Endothelial cell of hepatic sinusoid (primary cell): ENCODE results near the gene TSR1.

Experiments
- in situ Hi-C: cut with HindIII; loops from 2 replicates; pipeline ENCODE4 v1.10.0; 2017; ENCODE audit warnings: low sequenced_read_pairs

TSR1 gene

DNA sequence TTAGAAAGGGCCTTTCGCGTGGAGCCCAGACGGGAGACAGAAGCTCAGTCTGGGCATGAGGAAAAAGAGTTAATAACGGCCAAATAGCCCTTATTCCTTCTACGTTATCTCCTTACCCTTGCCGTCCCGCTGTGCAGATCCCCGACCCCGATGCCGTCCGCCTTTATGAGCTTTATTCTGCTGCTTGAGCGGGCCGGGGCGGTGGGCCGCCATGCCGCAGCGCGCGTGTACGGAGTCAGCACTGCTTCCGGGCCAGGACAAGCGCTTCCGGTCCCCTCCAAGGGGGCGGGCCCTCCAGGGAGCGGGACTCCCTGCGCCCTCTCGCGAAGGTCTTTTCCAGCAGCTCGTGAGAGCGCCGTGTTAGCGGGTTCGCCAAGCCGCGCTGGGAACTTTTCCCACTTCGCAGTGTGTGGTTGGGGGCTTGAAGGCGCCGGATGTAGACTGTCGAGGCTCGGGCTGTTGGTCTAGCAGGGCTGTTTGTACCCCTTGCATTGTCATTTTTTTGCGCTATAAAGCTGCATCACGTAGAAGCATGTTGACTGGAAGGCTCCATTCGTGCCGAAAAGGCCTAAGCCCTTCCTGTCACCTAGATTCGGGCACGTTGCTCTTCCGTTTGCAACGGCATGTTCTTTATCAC is at the start of gene TSR1:
Gene TSR1, minus strand, starts transcription at position 243 of the 637 bp plus-strand sequence. Its CDS starts 30 bp downstream, at position 213.
- in situ Hi-C loops = no loop called here

DNA sequence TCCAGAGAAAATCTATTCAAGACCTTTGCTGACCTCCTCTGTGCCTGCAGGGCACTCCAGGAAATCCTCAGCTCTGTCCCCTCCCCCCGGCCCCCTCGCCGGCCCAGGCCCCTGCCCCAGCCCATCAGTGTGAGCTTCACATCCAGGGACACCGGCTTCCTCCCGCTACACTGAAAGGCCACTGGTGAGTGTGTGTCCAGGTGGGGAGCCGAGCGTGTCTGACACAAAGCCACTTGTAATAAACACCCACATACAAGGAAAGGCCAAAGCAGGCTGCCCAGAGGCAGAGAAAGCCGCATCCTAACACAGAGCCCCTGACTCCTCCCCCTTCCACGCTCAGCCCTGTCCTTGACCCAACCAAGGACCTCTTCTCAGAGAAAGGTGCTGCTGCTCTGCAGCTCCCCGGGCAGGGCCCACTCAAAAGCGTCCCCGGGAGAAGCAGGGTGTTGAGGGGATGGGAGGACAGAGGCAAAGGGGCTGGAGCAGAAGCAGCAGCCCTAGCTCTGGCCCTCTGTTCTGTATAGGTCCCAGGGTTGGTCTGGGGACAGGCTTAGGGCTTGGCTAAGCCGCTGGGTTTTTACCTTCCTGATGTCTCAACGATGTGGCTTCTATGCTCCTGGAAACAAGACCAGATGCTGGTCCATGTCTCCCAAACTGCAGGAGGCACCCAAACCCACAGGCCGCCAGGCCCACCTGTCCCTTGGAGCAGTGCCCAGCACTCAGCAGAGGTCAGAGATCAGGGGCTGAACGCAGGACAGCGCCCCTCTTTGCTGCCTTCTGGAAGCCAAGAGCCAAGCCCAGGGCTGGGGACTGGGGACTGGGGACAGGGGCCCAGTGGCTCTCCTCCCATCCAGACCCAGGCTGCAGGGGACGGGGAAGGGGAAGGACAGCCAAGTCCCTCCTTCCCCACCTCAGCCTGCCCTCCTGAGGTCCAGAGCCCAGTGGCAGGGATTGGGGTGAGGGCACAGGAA is 49.3 kb upstream of the TSR1 start:
- in situ Hi-C loops = no loop called here

DNA sequence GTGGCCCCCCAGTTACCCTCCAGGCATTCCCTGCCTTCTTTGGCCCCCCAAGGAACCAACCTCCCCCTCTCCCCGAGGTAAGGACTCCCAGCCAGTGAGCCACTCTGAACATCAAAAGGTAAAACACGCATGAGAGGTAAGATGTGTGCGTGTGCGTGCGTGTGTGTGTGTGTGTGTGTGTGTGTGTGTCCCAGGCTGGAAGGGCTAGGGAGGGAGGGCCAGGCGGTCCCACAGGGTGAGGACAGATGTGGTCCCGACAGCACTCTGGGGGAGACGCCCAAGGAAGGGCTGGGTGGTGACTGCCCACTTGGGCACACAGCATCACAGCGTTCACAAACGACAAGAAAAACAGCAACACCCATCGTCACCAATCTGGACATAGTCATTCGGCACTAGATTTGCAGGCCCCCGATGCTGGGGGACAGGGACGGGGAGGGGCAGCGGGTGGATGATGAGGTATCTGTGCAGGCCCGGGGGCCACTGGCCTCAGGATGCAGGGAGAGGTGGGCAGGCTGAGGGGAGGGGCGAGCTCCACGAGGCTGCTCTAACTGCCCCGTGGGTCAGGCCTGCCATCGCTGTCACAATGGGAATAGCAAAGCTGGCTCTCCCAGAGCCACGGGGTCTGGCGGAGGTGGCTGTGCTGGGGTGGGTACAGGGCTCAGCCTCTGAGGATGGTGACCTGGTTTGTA is 48.3 kb upstream of the TSR1 start:
- in situ Hi-C loops = no loop called here

DNA sequence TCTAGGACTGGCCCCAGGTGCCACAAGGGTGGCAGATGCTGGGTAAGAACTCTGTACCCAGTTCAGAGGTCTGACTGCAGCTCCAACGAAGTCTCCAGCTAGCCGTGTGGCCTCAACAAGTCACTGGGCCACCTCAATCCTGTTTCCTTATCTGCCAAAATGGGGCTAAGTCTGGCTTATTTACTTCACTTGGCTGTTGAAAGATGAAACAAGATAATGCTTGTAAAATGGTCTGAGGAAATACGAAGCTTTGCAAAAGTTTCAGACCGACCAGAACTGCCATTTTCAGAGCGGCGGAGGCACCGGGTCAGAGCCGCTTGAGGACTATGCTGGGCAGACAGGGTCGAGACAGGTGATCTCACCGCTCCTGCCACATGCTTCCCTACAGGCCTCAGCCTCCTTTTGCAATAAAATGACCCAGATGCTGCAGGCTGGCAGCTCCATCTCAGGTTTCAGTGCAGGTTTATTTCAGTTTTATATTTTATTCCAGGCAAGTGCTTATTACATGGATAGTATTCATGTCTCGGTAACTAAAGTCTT is 47.4 kb upstream of the TSR1 start:
- in situ Hi-C loops = no loop called here

DNA sequence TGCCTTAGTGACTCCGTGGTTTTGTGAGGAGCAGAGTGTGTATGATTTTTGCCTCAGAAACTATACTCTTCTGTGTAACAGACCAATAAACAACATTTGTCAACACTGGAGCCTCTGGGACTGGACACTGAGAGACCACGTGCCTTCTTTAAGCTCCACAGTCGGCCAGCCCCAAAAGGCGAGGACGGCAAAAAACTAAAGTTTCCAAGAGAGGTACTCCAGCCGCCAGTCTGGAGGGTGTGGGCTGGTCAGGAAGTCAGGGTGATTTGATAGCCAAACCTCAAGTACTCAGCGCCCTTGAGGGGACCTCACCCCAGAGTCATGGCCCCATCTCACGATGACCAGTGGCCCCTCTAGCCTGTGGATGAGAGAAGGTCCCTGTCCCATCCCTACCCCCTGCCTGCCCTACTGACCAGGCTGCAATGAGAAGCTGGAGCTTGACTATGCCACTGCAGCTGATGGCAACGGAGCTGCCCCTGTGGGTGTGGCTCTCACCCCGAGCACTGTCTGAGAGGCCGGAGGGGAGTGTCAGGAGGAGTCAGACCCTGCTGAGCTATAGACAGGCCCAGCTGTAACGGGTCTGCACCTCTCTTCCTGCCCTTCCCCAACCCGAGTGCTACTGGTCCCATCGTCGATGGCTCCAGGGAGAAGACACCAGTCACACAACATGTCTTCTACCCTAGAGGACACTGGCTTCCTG is 44.8 kb upstream of the TSR1 start:
- in situ Hi-C loops = no loop called here

DNA sequence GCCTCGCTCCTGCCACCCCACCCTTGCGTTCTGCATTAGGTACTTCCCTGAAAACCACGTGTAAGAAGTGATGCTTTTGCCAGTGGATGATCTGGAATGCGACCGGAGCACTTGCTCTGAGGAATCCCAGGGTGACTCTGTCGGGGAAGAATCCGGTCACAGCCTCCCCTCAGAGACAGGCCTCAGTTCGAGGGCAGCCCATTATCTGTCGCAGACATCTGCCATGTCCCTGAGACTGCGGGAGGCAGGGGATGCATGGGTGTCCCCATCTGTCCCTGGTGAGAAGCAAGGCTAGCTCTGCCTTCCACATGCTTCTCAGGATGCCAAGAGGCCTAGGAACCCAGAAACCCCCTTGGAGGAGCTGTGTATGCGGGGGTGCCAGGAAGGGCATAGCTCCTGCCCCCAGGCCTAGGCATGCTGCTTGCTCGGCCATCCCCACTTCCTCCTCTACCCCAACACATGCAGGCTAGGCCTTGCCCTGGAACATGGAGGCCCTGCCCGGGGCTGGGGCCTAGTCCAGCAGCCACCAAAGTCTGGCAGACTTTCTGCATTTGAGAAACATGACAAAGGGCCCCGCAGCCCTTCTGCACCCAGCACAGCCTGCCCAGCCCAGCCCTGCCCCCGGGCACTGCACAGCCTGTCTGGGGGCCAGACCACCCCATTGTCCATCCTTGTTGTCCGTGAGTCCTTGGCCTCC is 44.1 kb upstream of the TSR1 start:
- in situ Hi-C loops = no loop called here

DNA sequence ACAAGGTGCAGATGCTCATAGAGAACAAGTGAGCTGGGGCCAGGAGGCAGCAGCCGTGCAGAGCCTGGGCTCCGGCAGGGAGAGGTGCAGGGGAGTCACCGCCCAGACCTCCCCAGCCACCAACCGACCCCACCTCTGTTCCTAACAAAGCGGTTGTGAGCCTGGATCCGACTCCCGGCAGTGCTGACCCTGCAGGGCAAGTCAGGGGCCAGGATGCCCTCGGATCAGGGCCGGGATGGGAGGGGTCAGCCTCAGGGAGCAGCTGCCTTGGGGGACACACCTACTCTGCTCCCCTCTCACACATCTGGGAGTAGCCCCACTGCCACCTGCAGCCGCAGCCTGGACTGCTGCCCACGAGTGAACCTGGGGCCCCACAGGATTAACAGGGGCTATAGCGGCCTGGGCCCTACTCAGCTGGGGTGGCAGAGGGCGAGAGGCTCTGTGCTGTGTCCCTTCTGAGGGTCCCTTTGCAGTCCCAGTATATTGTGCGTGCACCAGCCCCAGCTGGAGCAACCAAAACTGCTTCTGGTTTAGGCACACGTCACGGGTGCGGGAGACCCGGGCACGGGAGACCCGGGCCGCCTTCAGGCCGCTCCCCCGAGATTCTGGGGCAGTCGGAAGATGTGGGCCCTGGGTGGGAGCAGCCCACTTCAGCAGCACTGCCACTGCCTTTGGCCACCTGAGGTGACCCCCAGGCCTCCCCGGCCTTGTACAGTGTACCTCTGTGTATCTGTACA is 43.4 kb upstream of the TSR1 start:
- in situ Hi-C loops = no loop called here

DNA sequence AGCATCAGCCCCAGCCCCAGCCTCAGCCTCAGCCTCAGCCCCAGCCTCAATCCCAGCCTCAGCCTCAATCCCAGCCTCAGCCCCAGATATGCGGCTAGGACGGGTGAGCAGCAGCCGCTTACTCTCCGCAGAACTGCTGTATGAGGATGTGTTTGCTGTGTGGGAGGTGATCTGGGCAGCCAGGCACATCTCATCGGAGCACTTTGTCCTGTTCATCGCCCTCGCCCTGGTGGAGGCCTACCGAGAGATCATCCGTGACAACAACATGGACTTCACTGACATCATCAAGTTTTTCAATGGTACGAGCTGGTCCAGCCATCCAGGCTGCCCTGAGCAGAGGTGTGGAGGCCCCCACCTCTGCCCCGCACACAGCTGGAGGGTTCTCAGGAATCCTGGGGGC is 42.6 kb upstream of the TSR1 start:
- in situ Hi-C loops = no loop called here

DNA sequence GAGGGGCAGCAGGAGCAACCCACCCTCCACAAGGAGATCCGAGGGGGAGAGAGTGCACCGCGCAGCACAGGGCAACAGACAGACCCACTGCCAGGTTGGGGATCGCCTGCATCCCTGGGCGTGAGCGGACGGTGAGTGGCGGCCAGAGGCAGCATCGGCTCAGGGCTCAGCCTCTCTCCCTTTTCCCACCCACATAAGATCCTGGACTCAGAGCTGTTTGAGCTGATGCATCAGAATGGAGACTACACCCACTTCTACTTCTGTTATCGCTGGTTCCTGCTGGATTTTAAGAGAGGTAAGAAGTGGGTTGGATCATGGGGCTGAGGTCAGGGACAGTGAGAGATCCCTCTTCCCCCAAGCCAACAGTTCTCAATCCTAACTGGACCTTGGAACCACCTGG is 41.4 kb upstream of the TSR1 start:
- in situ Hi-C loops = no loop called here

DNA sequence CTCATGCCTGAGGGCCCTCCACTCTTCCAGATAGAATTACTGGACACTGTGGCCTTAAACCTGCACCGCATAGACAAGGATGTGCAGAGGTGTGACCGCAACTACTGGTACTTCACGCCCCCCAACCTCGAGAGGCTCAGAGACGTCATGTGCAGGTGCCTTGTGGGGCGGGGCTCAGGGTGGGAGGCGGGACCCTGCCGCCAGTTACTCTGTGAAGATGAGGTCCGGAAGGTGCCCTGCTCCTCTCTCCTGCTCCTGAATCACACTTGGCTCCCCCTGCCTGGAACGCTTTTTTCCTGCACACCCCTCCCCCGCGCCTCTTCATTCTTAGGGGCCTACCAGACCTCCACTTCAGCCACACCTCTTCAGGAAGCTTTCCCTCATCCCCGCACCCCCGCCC is 39.9 kb upstream of the TSR1 start:
- in situ Hi-C loops = no loop called here

DNA sequence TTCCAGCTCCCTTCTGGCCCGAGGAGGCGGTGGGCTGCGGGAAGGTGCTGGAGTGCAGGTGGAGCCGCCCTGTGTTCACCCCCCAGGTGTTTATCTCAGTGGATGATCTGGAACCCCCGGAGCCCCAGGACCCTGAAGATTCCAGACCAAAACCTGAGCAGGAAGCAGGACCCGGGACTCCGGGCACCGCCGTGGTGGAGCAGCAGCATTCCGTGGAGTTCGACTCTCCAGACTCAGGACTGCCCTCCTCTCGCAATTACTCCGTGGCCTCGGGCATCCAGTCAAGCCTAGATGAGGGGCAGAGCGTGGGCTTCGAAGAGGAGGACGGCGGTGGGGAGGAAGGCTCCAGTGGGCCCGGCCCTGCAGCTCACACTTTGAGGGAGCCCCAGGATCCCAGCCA is 39.1 kb upstream of the TSR1 start:
- in situ Hi-C loops = no loop called here

DNA sequence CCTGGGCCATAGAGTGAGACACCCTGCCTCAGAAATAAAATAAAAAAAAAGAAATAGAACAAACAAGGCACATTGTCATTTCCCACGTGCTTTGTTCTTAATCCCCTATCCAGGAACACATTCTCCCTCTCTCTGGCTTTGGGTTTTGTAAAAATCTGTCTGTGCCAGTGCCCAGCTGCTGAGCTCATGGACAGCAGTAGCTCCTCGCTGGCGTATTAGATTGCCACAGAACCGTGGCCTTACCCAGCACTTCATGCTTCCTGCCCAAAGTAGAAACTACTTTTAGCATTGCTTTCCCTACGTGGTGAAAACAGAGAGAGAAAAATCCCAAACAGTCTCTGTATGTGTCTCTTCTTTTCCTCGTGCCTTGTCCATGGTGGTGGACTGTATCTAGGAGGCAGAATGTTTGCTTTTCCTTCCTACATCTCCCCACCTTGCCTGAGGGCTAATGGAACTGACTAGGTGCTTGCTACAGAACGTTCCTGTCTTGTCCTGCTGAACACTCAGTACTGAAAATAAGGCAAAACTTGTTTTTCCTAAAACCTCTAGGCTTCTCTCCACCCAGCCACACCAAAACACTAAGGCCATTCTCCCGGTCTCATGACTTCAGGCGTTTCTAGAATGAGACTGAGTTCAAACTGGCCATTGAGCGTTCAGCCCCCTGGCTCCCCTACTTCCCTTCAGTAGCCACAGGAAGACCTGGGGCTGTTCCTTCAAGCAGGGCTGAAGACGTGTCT is 38.5 kb upstream of the TSR1 start:
- in situ Hi-C loops = no loop called here

DNA sequence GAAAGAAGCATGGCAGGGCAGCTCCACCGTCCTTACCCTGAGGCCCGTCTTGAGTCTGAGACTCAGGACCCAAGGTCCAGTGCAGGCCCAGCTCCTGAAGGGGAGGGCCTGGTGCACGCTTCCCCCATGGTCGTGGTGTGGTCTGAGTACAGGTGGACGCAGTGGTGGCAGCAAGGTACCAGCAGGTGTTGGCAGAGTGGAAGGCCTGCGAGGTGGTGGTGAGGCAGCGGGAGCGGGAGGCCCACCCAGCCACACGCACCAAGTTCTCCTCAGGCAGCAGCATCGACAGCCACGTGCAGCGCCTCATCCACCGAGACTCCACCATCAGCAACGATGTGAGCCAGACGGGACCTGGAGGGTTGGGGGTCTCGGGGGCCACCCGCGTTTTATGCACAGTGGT is 36.9 kb upstream of the TSR1 start:
- in situ Hi-C loops = no loop called here

DNA sequence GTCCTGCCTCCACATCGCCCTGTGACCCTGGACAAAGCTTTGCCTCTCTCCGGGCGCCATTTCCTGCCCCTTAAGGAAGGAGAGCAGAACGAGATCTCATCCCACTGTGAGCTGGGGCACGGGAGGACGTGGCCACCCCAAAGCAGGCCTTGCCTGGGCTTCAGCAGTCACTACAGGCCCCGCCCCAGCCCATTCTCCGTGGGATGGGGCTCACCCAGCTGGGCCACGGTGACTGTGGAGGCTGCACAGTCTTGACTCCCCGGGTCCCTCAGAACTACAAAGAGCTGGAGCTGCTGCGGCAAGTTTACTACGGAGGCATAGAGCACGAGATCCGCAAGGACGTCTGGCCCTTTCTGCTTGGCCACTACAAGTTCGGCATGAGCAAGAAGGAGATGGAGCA is 36.4 kb upstream of the TSR1 start:
- in situ Hi-C loops = no loop called here

DNA sequence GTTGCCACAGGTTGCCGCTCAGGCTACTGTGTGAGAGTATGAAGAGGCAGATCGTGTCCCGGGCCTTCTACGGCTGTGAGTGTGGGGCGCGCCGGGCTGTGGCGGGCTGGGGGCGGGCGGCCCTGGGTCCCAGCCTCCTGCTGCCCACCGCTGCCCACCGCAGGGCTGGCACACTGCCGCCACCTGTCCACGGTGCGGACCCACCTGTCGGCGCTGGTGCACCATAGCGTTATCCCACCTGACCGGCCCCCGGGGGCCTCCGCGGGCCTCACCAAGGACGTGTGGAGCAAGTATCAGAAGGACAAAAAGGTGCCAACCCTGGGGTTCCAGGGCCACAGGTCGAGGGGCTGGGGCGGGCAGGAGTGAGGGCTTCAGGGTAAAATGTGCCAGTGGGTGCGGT is 35.9 kb upstream of the TSR1 start:
- in situ Hi-C loops = no loop called here

DNA sequence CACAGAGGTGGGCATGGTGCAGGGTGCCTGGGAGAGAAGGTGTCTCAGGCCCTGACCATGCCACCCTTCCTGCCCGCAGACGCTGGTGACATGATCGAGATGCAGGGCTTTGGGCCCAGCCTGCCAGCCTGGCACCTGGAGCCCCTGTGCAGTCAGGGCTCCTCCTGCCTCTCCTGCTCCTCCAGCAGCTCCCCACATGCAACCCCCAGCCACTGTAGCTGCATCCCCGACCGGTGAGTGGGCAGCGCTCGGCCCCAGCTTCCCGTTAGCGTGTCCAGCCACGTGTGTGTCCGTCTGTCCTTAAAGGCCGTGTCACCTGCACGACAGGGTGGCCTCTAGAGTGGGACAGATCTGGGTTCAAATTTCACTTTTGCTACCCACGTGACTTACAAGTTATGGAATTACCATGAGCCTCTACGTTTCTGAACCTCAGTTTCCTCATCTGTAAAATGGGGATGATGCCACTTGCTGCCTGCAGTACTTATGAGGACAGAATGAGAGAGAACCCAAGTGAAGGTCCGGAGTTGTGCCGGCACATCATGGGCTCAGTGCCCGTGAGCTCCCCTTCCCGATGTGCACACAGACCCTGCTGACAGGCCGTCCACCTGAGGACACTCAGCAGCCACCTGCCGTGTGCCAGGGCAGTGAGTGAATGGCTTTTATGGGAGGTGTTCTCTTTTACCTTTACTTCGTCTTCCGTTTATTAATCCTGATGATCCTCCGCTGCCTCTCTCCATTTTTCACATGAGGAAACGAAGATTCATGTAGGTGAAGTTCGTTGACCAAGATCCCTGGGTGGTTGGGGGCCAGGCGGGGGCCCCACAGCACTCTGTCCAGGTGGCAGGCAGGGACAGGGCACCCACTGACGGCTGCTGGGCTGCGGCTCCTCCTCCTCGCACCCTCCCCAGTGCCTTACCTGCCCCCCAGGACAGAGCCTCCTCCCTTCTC is 35.2 kb upstream of the TSR1 start:
- in situ Hi-C loops = no loop called here

DNA sequence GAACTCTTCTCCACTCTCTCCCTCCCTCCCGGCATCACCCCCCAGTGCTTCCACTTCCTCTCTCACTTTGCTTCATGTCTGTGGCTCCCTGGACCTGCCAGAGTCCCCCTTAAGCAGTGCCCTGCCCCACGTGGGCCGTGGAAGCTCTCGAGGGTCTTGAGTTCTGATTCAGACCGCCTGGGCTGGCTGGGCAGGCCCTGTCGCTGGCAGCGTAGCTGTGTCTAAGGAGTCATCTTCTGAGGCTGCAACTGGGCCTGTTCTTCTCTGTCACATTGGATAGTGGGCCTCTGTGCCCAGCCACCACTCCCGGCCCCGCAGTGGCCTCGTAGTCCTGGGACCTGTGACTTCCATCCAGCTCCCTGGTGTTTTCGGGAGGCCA is 33.9 kb upstream of the TSR1 start:
- in situ Hi-C loops = no loop called here
